PC-3 (cell line): ENCODE measurements around the gene STAT2. TPM values are rescaled to one million over a fixed set of nuclear protein-coding genes. Genes with fewer than 3 reads are reported as not detected.

Source experiments
- ATAC-seq: fragments of 200-7000 bp; cut with Tn5 transposase; 2 replicates; pipeline ENCODE4 v1.9.1; 2020; ENCODE audit warnings: mild to moderate bottlenecking, moderate library complexity
- BruUV-seq: library from RNA; stranded (reverse); fragments of 400-500 nt; replicated peaks from 2 replicates; lab custom pipeline; 2021; lab: Mats Ljungman, UMichigan
- CTCF ChIA-PET: fragments of 300-600 bp; sonication (Branson Sonifier 250); formaldehyde crosslinking; loops from one replicate; lab custom pipeline; 2022; ENCODE audit warnings: antibody characterized with exemption; lab: Charles Lee
- POLR2A ChIA-PET: fragments of 300-600 bp; sonication (Branson Sonifier 250); formaldehyde crosslinking; loops from one replicate; lab custom pipeline; 2022; ENCODE audit warnings: antibody characterized with exemption; ENCODE audit not compliant: unreplicated experiment; lab: Charles Lee
- DNase-seq: peaks from one replicate; pipeline ENCODE4 v3.0.0-alpha.2; 2015
- H2AFZ ChIP-seq: fragments of 300-600 bp; sonication (generic); 2 replicates; pipeline ENCODE4 v1.6.0; 2016; ENCODE audit warnings: antibody characterized with exemption, low read length
- H3F3A ChIP-seq: fragments of 300-600 bp; sonication (generic); one replicate; pipeline ENCODE4 v1.6.0; 2017; ENCODE audit warnings: antibody characterized with exemption, low read length, control low read depth, mild to moderate bottlenecking; ENCODE audit not compliant: unreplicated experiment
- H3K27ac ChIP-seq: fragments of 300-600 bp; sonication (generic); 2 replicates; pipeline ENCODE4 v1.5.1; 2016; ENCODE audit warnings: mild to moderate bottlenecking, low read length
- H3K27me3 ChIP-seq: fragments of 300-600 bp; sonication (generic); 2 replicates; pipeline ENCODE4 v1.6.1; 2016; ENCODE audit warnings: low read length, mixed read lengths
- H3K36me3 ChIP-seq: fragments of 300-600 bp; sonication (generic); 2 replicates; pipeline ENCODE4 v1.6.1; 2016; ENCODE audit warnings: low read depth, mixed run types, low read length, mixed read lengths
- H3K4me1 ChIP-seq: fragments of 300-600 bp; sonication (generic); 2 replicates; pipeline ENCODE4 v1.5.1; 2016; ENCODE audit warnings: low read length; ENCODE audit not compliant: insufficient read depth
- H3K4me2 ChIP-seq: fragments of 300-600 bp; sonication (generic); 2 replicates; pipeline ENCODE4 v1.6.0; 2016; ENCODE audit warnings: low read length
- H3K4me3 ChIP-seq: fragments of 300-600 bp; sonication (generic); 2 replicates; pipeline ENCODE4 v1.5.1; 2016; ENCODE audit warnings: mild to moderate bottlenecking, low read length, mixed read lengths
- H3K79me2 ChIP-seq: fragments of 300-600 bp; sonication (generic); 2 replicates; pipeline ENCODE4 v1.6.1; 2017; ENCODE audit warnings: low read length, mixed read lengths
- H3K9ac ChIP-seq: fragments of 300-600 bp; sonication (generic); 2 replicates; pipeline ENCODE4 v1.6.0; 2016; ENCODE audit warnings: mild to moderate bottlenecking, low read length
- H3K9me2 ChIP-seq: fragments of 300-600 bp; sonication (generic); replicated peaks from 2 replicates; pipeline ENCODE4 v1.6.1; 2016; ENCODE audit warnings: mixed run types, low read length, mixed read lengths
- H3K9me3 ChIP-seq: fragments of 300-600 bp; sonication (generic); 2 replicates; pipeline ENCODE4 v1.6.1; 2016; ENCODE audit warnings: low read length, mixed read lengths
- H4K20me1 ChIP-seq: fragments of 300-600 bp; sonication (generic); 2 replicates; pipeline ENCODE4 v1.6.1; 2016; ENCODE audit warnings: low read length, mixed read lengths
- CTCF ChIP-seq: fragments of 300-600 bp; sonication (generic); conservative IDR thresholded peaks from 2 replicates; pipeline ENCODE4 v1.5.1; 2017; ENCODE audit warnings: antibody characterized with exemption, low read depth, mild to moderate bottlenecking, low read length
- EZH2 ChIP-seq: fragments of 300-600 bp; sonication (generic); IDR thresholded peaks from one replicate; pipeline ENCODE4 v1.6.1; 2017; ENCODE audit warnings: antibody characterized with exemption, mild to moderate bottlenecking, low read length; ENCODE audit not compliant: unreplicated experiment
- EZH2phosphoT487 ChIP-seq: fragments of 300-600 bp; sonication (generic); IDR thresholded peaks from 2 replicates; pipeline ENCODE4 v1.6.1; 2018; ENCODE audit warnings: mild to moderate bottlenecking, antibody characterized with exemption, low read length, borderline replicate concordance
- intact Hi-C: fragments of 100-400 bp; cut with micrococcal nuclease; formaldehyde crosslinking; loops from 2 replicates; pipeline ENCODE4 v1.9.0; 2023
- total RNA-seq: library from RNA; depleted of rRNA; stranded (reverse); fragments of >200 nt; gene quantifications from 2 replicates; pipeline ENCODE4 v1.2.3, GENCODE V29; 2014; rRNA removed

Gene STAT2
- total RNA-seq, 1 experiment from 2014 or later = 68.8 TPM

GRCh38 chr12:56293795-56294194, 66.1 kb downstream of the STAT2 start:
- Histone ChIP-seq H3K9me2 (no peaks in the 10 kb centered on the region), H3F3A (no peaks in the 10 kb centered on the region), H3K4me3 (no peak overlapping the region), H3K27me3 (no peaks in the 10 kb centered on the region), H2AFZ (no peak overlapping the region), H4K20me1 (peaks cover 33% of the 10 kb centered on the region), H3K36me3 (peaks cover 30% of the 10 kb centered on the region), H3K4me2 (no peak overlapping the region), H3K27ac (no peak overlapping the region), H3K79me2 (peaks cover 90% of the 10 kb centered on the region), H3K4me1 (peaks cover 51% of the 10 kb centered on the region), H3K9ac (no peak overlapping the region), H3K9me3 (no peaks in the 10 kb centered on the region)
- no peak for DNase-seq
- TF ChIP-seq CTCF (no peak), EZH2 (no peak), EZH2phosphoT487 (no peak)
- ChIA-PET CTCF (no interaction called here), POLR2A (no interaction called here)
- ATAC-seq = no peak
- intact Hi-C loops = no loop called here
- no TSS peak for BruUV-seq

Other genes starting within 250 kb of the STAT2 start
- 3,106 and 3,551 TPM in 2 replicates for gene RPL41, start 243.5 kb downstream of the STAT2 start, total RNA-seq
- gene ZC3H10, start 241.8 kb downstream of the STAT2 start, total RNA-seq = 4.8 and 5.6 TPM in 2 replicates
- 120 and 176 TPM in 2 replicates for gene ESYT1, start 231.8 kb downstream of the STAT2 start, total RNA-seq
- 153 and 178 TPM in 2 replicates for gene MYL6B, start 207.5 kb downstream of the STAT2 start, total RNA-seq
- gene MYL6, start 201.7 kb downstream of the STAT2 start, total RNA-seq = 1,385 and 1,597 TPM in 2 replicates
- 38.4 and 39.4 TPM in 2 replicates for gene SMARCC2, start 170.6 kb downstream of the STAT2 start, total RNA-seq
- 43.9 and 52.1 TPM in 2 replicates for gene RNF41, start 138.2 kb downstream of the STAT2 start, total RNA-seq
- 91.6 and 98.6 TPM in 2 replicates for gene NABP2, start 135.8 kb downstream of the STAT2 start, total RNA-seq
- 0.18 TPM in 1 of 2 replicates, not detected in the other for gene SLC39A5, start 130.1 kb downstream of the STAT2 start, total RNA-seq
- gene ANKRD52, start 101.7 kb downstream of the STAT2 start, total RNA-seq = 19.1 and 26.7 TPM in 2 replicates
- gene COQ10A, start 93.2 kb downstream of the STAT2 start, total RNA-seq = 9.2 and 9.8 TPM in 2 replicates
- gene CS, start 59.8 kb downstream of the STAT2 start, total RNA-seq = 182 and 199 TPM in 2 replicates
- gene CNPY2, start 44.1 kb downstream of the STAT2 start, total RNA-seq = 109 and 162 TPM in 2 replicates
- 15.3 and 27.1 TPM in 2 replicates for gene PAN2, start 26.1 kb downstream of the STAT2 start, total RNA-seq
- gene IL23A, start 21.2 kb downstream of the STAT2 start, total RNA-seq = 17.5 and 18.2 TPM in 2 replicates
- gene APOF, start 2.8 kb upstream of the STAT2 start, total RNA-seq = not detected in 2 replicates
- gene TIMELESS, start 89.3 kb upstream of the STAT2 start, total RNA-seq = 26.5 and 29.5 TPM in 2 replicates
- gene MIP, start 94.5 kb upstream of the STAT2 start, total RNA-seq = not detected in 2 replicates
- 3.4 and 3.7 TPM in 2 replicates for gene SPRYD4, start 108.5 kb upstream of the STAT2 start, total RNA-seq
- gene GLS2, start 128.1 kb upstream of the STAT2 start, total RNA-seq = 4.0 and 7.3 TPM in 2 replicates
- 10.2 and 11.5 TPM in 2 replicates for gene RBMS2, start 161.7 kb upstream of the STAT2 start, total RNA-seq